B cell (primary cell): ENCODE measurements around the gene BTNL9. TPM values are rescaled to one million over a fixed set of nuclear protein-coding genes. Genes with fewer than 3 reads are reported as not detected.

Experiments used
- ATAC-seq: fragments of 200-7000 bp; cut with Tn5 transposase; one replicate; pipeline ENCODE4 v1.10.0; 2021; ENCODE audit warnings: low read depth, mild to moderate bottlenecking, moderate number of reproducible peaks, moderate library complexity
- CTCF ChIA-PET: fragments of 350-600 bp; sonication (Branson Sonifier 250); formaldehyde crosslinking; loops from one replicate; lab custom pipeline; 2021; ENCODE audit warnings: antibody characterized with exemption, inconsistent platforms; lab: Charles Lee
- POLR2A ChIA-PET: fragments of 350-600 bp; sonication (Branson Sonifier 250); formaldehyde crosslinking; loops from one replicate; lab custom pipeline; 2021; ENCODE audit warnings: antibody characterized with exemption; lab: Charles Lee
- DNase-seq: peaks from one replicate; pipeline ENCODE4 v3.0.0; 2013
- H2AFZ ChIP-seq: 2 replicates; pipeline ENCODE4 v1.6.1; 2012; ENCODE audit warnings: mild to moderate bottlenecking, low read depth, low read length; ENCODE audit not compliant: insufficient read depth, poor library complexity, severe bottlenecking
- H3K27ac ChIP-seq, 2 donors: 1 replicate in 1 of 2; 2 replicates in 1 of 2; pipeline ENCODE4 v1.5.1; 2012 to 2013; ENCODE audit warnings: low read length in 2 of 2, mild to moderate bottlenecking in 2 of 2, moderate library complexity in 1 of 2
- H3K27me3 ChIP-seq, 4 experiments: fragments of 200-600 bp in 1 of 4; sonication (generic) in 1 of 4; replicated peaks in 1 of 4; 1 replicate in 2 of 4; 2 replicates in 2 of 4; pipeline versions ENCODE4 v1.6.1 to v1.7.0; 2013 to 2016; ENCODE audit warnings: low read length in 3 of 4, mild to moderate bottlenecking in 2 of 4, mixed read lengths in 1 of 4, moderate library complexity in 1 of 4; ENCODE audit not compliant: insufficient read depth in 4 of 4, control insufficient read depth in 3 of 4; ENCODE audit errors: control extremely low read depth in 1 of 4
- H3K36me3 ChIP-seq, 2 experiments: replicated peaks in 1 of 2; 1 replicate in 1 of 2; 2 replicates in 1 of 2; pipeline versions ENCODE4 v1.6.1 to v1.7.1; 2013; ENCODE audit warnings: low read length in 1 of 2; ENCODE audit not compliant: insufficient read depth in 2 of 2, control insufficient read depth in 1 of 2; ENCODE audit errors: control extremely low read depth in 1 of 2, extremely low read depth in 1 of 2
- H3K4me1 ChIP-seq, 2 donors: fragments of 200-600 bp in 1 of 2; sonication (generic) in 1 of 2; 1 replicate in 1 of 2; 2 replicates in 1 of 2; pipeline versions ENCODE4 v1.5.1 to v1.6.1; 2013 to 2017; ENCODE audit warnings: low read length in 2 of 2; ENCODE audit not compliant: control insufficient read depth in 2 of 2, insufficient read depth in 2 of 2
- H3K4me2 ChIP-seq: replicated peaks from 2 replicates; pipeline ENCODE3; 2012; ENCODE audit warnings: mild to moderate bottlenecking, low read depth, low read length; ENCODE audit not compliant: poor library complexity, severe bottlenecking
- H3K4me3 ChIP-seq, 5 experiments: fragments of 200-600 bp in 1 of 5; sonication (generic) in 1 of 5; 1 replicate in 3 of 5; 2 replicates in 2 of 5; pipeline versions ENCODE4 v1.5.1 to v1.7.0; 2011 to 2016; ENCODE audit warnings: low read length in 4 of 5, mild to moderate bottlenecking in 4 of 5, low read depth in 2 of 5, control low read depth in 1 of 5, moderate library complexity in 1 of 5; ENCODE audit not compliant: insufficient read depth in 1 of 5; ENCODE audit errors: control extremely low read depth in 1 of 5, extremely low read depth in 1 of 5
- H3K79me2 ChIP-seq: fragments of 200-600 bp; sonication (generic); one replicate; pipeline ENCODE4 v1.6.0; 2016; ENCODE audit warnings: low read length; ENCODE audit not compliant: control insufficient read depth, insufficient read depth
- H3K9ac ChIP-seq: fragments of 200-600 bp; sonication (generic); 2 replicates; pipeline ENCODE4 v1.6.1; 2017; ENCODE audit warnings: mild to moderate bottlenecking, low read length, moderate library complexity
- H3K9me3 ChIP-seq, 3 donors: one replicate each; pipeline versions ENCODE4 v1.6.1 to v1.7.1; 2013; ENCODE audit warnings: low read length in 2 of 3; ENCODE audit not compliant: control insufficient read depth in 2 of 3, insufficient read depth in 1 of 3; ENCODE audit errors: control extremely low read depth in 1 of 3
- H4K20me1 ChIP-seq: 2 replicates; pipeline ENCODE4 v1.6.0; 2012; ENCODE audit warnings: mild to moderate bottlenecking, low read length; ENCODE audit not compliant: insufficient read depth, control insufficient read depth, poor library complexity, severe bottlenecking
- H3K27ac Mint-ChIP-seq: one replicate; pipeline ENCODE4 v1.8.0; 2021; ENCODE audit warnings: mixed read lengths
- H3K27me3 Mint-ChIP-seq: one replicate; pipeline ENCODE4 v1.8.0; 2021; ENCODE audit warnings: mixed read lengths
- H3K4me1 Mint-ChIP-seq: one replicate; pipeline ENCODE4 v1.8.0; 2021; ENCODE audit warnings: mixed read lengths
- H3K4me3 Mint-ChIP-seq: one replicate; pipeline ENCODE4 v1.8.0; 2021; ENCODE audit warnings: mixed read lengths
- H3K9me3 Mint-ChIP-seq: one replicate; pipeline ENCODE4 v1.8.0; 2022; ENCODE audit warnings: mixed read lengths; ENCODE audit not compliant: insufficient read depth
- CTCF ChIP-seq: fragments of 200-600 bp; IDR thresholded peaks from one replicate; pipeline ENCODE4 v1.8.0; 2022; ENCODE audit warnings: antibody characterized with exemption, mild to moderate bottlenecking
- EZH2 ChIP-seq: IDR thresholded peaks from 2 replicates; pipeline ENCODE4 v1.6.1; 2012; ENCODE audit warnings: borderline replicate concordance, low read depth, mild to moderate bottlenecking, moderate library complexity, low read length; ENCODE audit not compliant: insufficient read depth, poor library complexity, severe bottlenecking
- WGBS: methylation state at CpG from one replicate; pipeline ENCODE4 v1.1.5; 2013; ENCODE audit warnings: missing lambda C conversion rate; ENCODE audit not compliant: insufficient coverage; 5-methylcytosine and 5-hydroxymethylcytosine counted together
- intact Hi-C: fragments of 100-400 bp; cut with micrococcal nuclease; formaldehyde crosslinking; loops from one replicate; pipeline ENCODE4 v1.10.0; 2022
- polyA plus RNA-seq: library from polyadenylated mRNA; depleted of rRNA; stranded (reverse); fragments of >200 nt; gene quantifications from 2 replicates; pipeline ENCODE4 v1.2.3, GENCODE V29; 2012
- total RNA-seq, 2 donors: library from RNA; stranded (reverse); fragments of 120-200 nt in 1 of 2; gene quantifications; 1 replicate in 1 of 2; 2 replicates in 1 of 2; pipeline versions ENCODE4 v1.2.3 to v1.2.4, GENCODE V29; 2013 to 2022

Gene BTNL9
- total and polyA plus RNA-seq, 2 donors (not counting 1 experiment from before 2014, with no cell fraction given), result 40.7 to 173 TPM

GRCh38 chr5:181054871-181055459, 14.9 kb downstream of the BTNL9 start:
- Histone ChIP-seq H3K4me1 (peaks cover 28 to 44% of the 10 kb centered on the region in 2 donors), H3K9ac (no peak overlapping the region), H2AFZ (no peak overlapping the region), H3K36me3 (no peaks in the 10 kb centered on the region), H4K20me1 (no peaks in the 10 kb centered on the region), H3K9me3 (peaks cover 0 to 28% (median 0%) of the 10 kb centered on the region in 3 donors), H3K79me2 (no peaks in the 10 kb centered on the region), H3K27ac (no peak overlapping the region), H3K27me3 (peaks cover 0 to 76% (median 35%) of the 10 kb centered on the region in 4 experiments), H3K4me3 (no peak overlapping the region), H3K4me2 (no peak overlapping the region)
- DNase-seq (no peak), ATAC-seq (no peak)
- peaks cover 50% of the 10 kb centered on the region for H3K4me1 Mint-ChIP-seq
- ChIA-PET POLR2A (no interaction called here), CTCF (interaction anchor here (0.6 to 3.0 kb wide), 3 partner anchors 11 to 202 kb away, joined by 3 to 12 read pairs (median 3); no protein-coding TSS in a partner anchor)
- intact Hi-C loops, result loop anchor here (10.0 kb wide), 1 partner anchor 270 kb away; no protein-coding TSS in a partner anchor
- peak overlapping the region; percentile 91 for H3K4me3 Mint-ChIP-seq
- 51% methylated on average over 7 of the region's 7 CpGs for WGBS
- no peaks in the 10 kb centered on the region for H3K9me3 Mint-ChIP-seq
- H3K27ac Mint-ChIP-seq, result no peak overlapping the region
- no peak for TF ChIP-seq EZH2
- no peak for TF ChIP-seq CTCF
- peaks cover 54% of the 10 kb centered on the region for H3K27me3 Mint-ChIP-seq

- WGBS, result 83% methylated on average over 6 of the region's 8 CpGs
- H3K27ac ChIP-seq, result no peak overlapping the region
These were observed 16.4 kb downstream of the BTNL9 start for GRCh38 chr5:181056431-181056830.

More at GRCh38 chr5:181056431-181056830, 16.4 kb downstream of the BTNL9 start:
- intact Hi-C loops, result loop anchor here (10.0 kb wide), 1 partner anchor 272 kb away; no protein-coding TSS in a partner anchor
- ATAC-seq (no peak), DNase-seq (no peak)
- no peak for TF ChIP-seq CTCF
- no peak for TF ChIP-seq EZH2
- Mint-ChIP-seq H3K9me3 (no peaks in the 10 kb centered on the region), H3K27me3 (peaks cover 62% of the 10 kb centered on the region), H3K4me1 (peaks cover 37% of the 10 kb centered on the region), H3K4me3 (no peak overlapping the region), H3K27ac (no peak overlapping the region)
- peaks cover 20 to 30% of the 10 kb centered on the region in 2 donors for H3K4me1 ChIP-seq
- H2AFZ ChIP-seq, result no peak overlapping the region
- H4K20me1 ChIP-seq, result no peaks in the 10 kb centered on the region
- H3K9ac ChIP-seq, result no peak overlapping the region
- H3K4me3 ChIP-seq, result no peak overlapping the region
- peaks cover 0 to 67% (median 32%) of the 10 kb centered on the region in 4 experiments for H3K27me3 ChIP-seq
- ChIA-PET CTCF (interaction anchor here (1.1 kb wide), 1 partner anchor 267 kb away, joined by 3 read pairs; no protein-coding TSS in a partner anchor), POLR2A (interaction anchor here (0.6 kb wide), 1 partner anchor 565 kb away, joined by 3 read pairs; no protein-coding TSS in a partner anchor)
- H3K36me3 ChIP-seq, result no peaks in the 10 kb centered on the region
- no peak overlapping the region for H3K4me2 ChIP-seq
- no peaks in the 10 kb centered on the region for H3K79me2 ChIP-seq
- H3K9me3 ChIP-seq, result peaks cover 0 to 17% (median 0%) of the 10 kb centered on the region in 3 donors
